WTC11 (cell line): ENCODE results near the gene SMAD5.

Experiments
- CBFB ChIP-seq: sonication (generic); formaldehyde crosslinking; IDR thresholded peaks from 2 replicates; pipeline ENCODE4 v1.8.1; 2022; ENCODE audit warnings: mild to moderate bottlenecking, low read depth, missing genetic modification reagents
- CTCF ChIP-seq: fragments of 200-600 bp; IDR thresholded peaks from 2 replicates; pipeline ENCODE4 v1.8.0; 2022; ENCODE audit warnings: antibody characterized with exemption
- FOXJ3 ChIP-seq: sonication (generic); formaldehyde crosslinking; IDR thresholded peaks from 2 replicates; pipeline ENCODE4 v1.9.0; 2021; ENCODE audit warnings: missing genetic modification reagents, mild to moderate bottlenecking, borderline replicate concordance
- JUN ChIP-seq: sonication (generic); formaldehyde crosslinking; IDR thresholded peaks from 2 replicates; pipeline ENCODE4 v1.8.0; 2023; ENCODE audit warnings: mild to moderate bottlenecking, missing genetic modification reagents
- SP1 ChIP-seq: sonication (generic); formaldehyde crosslinking; conservative IDR thresholded peaks from 2 replicates; pipeline ENCODE4 v1.8.1; 2022; ENCODE audit warnings: missing genetic modification reagents
- ZNF232 ChIP-seq: sonication (generic); formaldehyde crosslinking; IDR thresholded peaks from 2 replicates; pipeline ENCODE4 v1.8.0; 2022; ENCODE audit warnings: mild to moderate bottlenecking, missing genetic modification reagents
- ZNF416 ChIP-seq: fragments of 250-450 bp; sonication (Bioruptor Pico); IDR thresholded peaks from 2 replicates; pipeline ENCODE4 v1.9.0; 2021; ENCODE audit warnings: mild to moderate bottlenecking, inconsistent platforms
- TF ChIP-seq, protein P1 (sequence below): sonication (generic); formaldehyde crosslinking; IDR thresholded peaks from 2 replicates; pipeline ENCODE4 v1.8.1; 2023; ENCODE audit warnings: mild to moderate bottlenecking, missing genetic modification reagents, moderate library complexity
- TF ChIP-seq, protein P2 (sequence below): sonication (generic); formaldehyde crosslinking; IDR thresholded peaks from 2 replicates; pipeline ENCODE4 v1.8.0; 2022; ENCODE audit warnings: mild to moderate bottlenecking, missing genetic modification reagents
- TF ChIP-seq, protein P3 (sequence below): sonication (generic); formaldehyde crosslinking; IDR thresholded peaks from 2 replicates; pipeline ENCODE4 v1.8.0; 2022; ENCODE audit warnings: mild to moderate bottlenecking, missing genetic modification reagents

GRCh38 chr5:136202469-136203205 lies 70.0 kb downstream of the SMAD5 start:
- no peak for TF ChIP-seq CTCF
- TF ChIP-seq, protein P1, sequence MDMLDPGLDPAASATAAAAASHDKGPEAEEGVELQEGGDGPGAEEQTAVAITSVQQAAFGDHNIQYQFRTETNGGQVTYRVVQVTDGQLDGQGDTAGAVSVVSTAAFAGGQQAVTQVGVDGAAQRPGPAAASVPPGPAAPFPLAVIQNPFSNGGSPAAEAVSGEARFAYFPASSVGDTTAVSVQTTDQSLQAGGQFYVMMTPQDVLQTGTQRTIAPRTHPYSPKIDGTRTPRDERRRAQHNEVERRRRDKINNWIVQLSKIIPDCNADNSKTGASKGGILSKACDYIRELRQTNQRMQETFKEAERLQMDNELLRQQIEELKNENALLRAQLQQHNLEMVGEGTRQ (CRISPR knock-in tag), result no peak
- TF ChIP-seq FOXJ3 (CRISPR knock-in tag), result no peak
- TF ChIP-seq SP1, result 0 out of 2 replicates have a peak, but pooled peaks have one; percentile 45
- no peak for TF ChIP-seq ZNF232 (CRISPR knock-in tag)
- TF ChIP-seq, protein P2, sequence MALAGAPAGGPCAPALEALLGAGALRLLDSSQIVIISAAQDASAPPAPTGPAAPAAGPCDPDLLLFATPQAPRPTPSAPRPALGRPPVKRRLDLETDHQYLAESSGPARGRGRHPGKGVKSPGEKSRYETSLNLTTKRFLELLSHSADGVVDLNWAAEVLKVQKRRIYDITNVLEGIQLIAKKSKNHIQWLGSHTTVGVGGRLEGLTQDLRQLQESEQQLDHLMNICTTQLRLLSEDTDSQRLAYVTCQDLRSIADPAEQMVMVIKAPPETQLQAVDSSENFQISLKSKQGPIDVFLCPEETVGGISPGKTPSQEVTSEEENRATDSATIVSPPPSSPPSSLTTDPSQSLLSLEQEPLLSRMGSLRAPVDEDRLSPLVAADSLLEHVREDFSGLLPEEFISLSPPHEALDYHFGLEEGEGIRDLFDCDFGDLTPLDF, result no peak
- no peak for TF ChIP-seq ZNF416 (CRISPR knock-in tag)
- no peak for TF ChIP-seq CBFB (CRISPR knock-in tag)
- TF ChIP-seq, protein P3, sequence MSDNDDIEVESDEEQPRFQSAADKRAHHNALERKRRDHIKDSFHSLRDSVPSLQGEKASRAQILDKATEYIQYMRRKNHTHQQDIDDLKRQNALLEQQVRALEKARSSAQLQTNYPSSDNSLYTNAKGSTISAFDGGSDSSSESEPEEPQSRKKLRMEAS (CRISPR knock-in tag), result no peak
- no peak for TF ChIP-seq JUN (CRISPR knock-in tag)
